GM23338 (cell line): Measurements from ENCODE around the gene CIRBP. TPM values are rescaled to one million over a fixed set of nuclear protein-coding genes. Genes with fewer than 3 reads are reported as not detected.
"Not testable (repeated sequence)": the region's sequence is repeated elsewhere in the genome, so short reads cannot be mapped to it uniquely, and the experiment has no call there.

ENCODE experiments used
- ATAC-seq: fragments of 200-7000 bp; cut with Tn5 transposase; 3 replicates; pipeline ENCODE4 v1.9.1; 2020
- DNase-seq: peaks from one replicate; pipeline ENCODE4 v3.0.0-alpha.2; 2015; ENCODE audit warnings: low spot score
- H2AFZ ChIP-seq: fragments of 200-600 bp; sonication (generic); 2 replicates; pipeline ENCODE4 v1.8.0; 2016; ENCODE audit warnings: antibody characterized with exemption, mild to moderate bottlenecking, moderate library complexity
- H3F3A ChIP-seq: fragments of 200-600 bp; sonication (generic); replicated peaks from 2 replicates; pipeline ENCODE4 v1.8.0; 2017; ENCODE audit warnings: antibody characterized with exemption, mixed run types, low read depth
- H3K27ac ChIP-seq: fragments of 200-600 bp; sonication (generic); 2 replicates; pipeline ENCODE4 v1.6.1; 2016; ENCODE audit warnings: low read depth
- H3K27me3 ChIP-seq: fragments of 200-600 bp; sonication (generic); 2 replicates; pipeline ENCODE4 v1.8.0; 2016; ENCODE audit warnings: mild to moderate bottlenecking, mixed run types, moderate library complexity; ENCODE audit not compliant: insufficient read depth
- H3K36me3 ChIP-seq: fragments of 200-600 bp; sonication (generic); 2 replicates; pipeline ENCODE4 v1.8.0; 2016; ENCODE audit warnings: mild to moderate bottlenecking; ENCODE audit not compliant: insufficient read depth
- H3K4me1 ChIP-seq: fragments of 200-600 bp; sonication (generic); 2 replicates; pipeline ENCODE4 v1.8.0; 2016; ENCODE audit warnings: mild to moderate bottlenecking, moderate library complexity; ENCODE audit not compliant: insufficient read depth
- H3K4me2 ChIP-seq: fragments of 200-600 bp; sonication (generic); 2 replicates; pipeline ENCODE4 v1.7.1; 2017; ENCODE audit warnings: mixed run types
- H3K4me3 ChIP-seq: fragments of 200-600 bp; sonication (generic); 2 replicates; pipeline ENCODE4 v1.6.1; 2016; ENCODE audit warnings: mixed run types
- H3K79me2 ChIP-seq: fragments of 200-600 bp; sonication (generic); replicated peaks from 2 replicates; pipeline ENCODE4 v1.8.0; 2017; ENCODE audit warnings: mild to moderate bottlenecking; ENCODE audit not compliant: insufficient read depth
- H3K9me2 ChIP-seq: fragments of 200-600 bp; sonication (generic); 2 replicates; pipeline ENCODE4 v1.8.0; 2017; ENCODE audit not compliant: insufficient read depth
- H4K20me1 ChIP-seq: fragments of 200-600 bp; sonication (generic); replicated peaks from 2 replicates; pipeline ENCODE4 v1.8.0; 2017; ENCODE audit warnings: mild to moderate bottlenecking; ENCODE audit not compliant: insufficient read depth
- H3K27ac Mint-ChIP-seq: 2 replicates; pipeline ENCODE4 v1.8.0; 2020; ENCODE audit warnings: inconsistent platforms, mild to moderate bottlenecking, moderate library complexity, mixed read lengths
- H3K27me3 Mint-ChIP-seq: 3 replicates; pipeline ENCODE4 v1.8.0; 2022; ENCODE audit warnings: low read depth, mild to moderate bottlenecking, moderate library complexity, mixed read lengths, inconsistent platforms; ENCODE audit not compliant: insufficient read depth, poor library complexity
- H3K36me3 Mint-ChIP-seq: 3 replicates; pipeline ENCODE4 v1.8.0; 2021; ENCODE audit warnings: low read depth, mild to moderate bottlenecking, inconsistent platforms, moderate library complexity, mixed read lengths
- H3K4me1 Mint-ChIP-seq: 3 replicates; pipeline ENCODE4 v1.8.0; 2020; ENCODE audit warnings: mild to moderate bottlenecking, inconsistent platforms, mixed read lengths
- H3K4me3 Mint-ChIP-seq: 3 replicates; pipeline ENCODE4 v1.8.0; 2021; ENCODE audit warnings: moderate library complexity, mild to moderate bottlenecking, inconsistent platforms, mixed read lengths
- H3K9me3 Mint-ChIP-seq: 3 replicates; pipeline ENCODE4 v1.8.0; 2020; ENCODE audit warnings: moderate library complexity, mild to moderate bottlenecking, inconsistent platforms, mixed read lengths
- CREB1 ChIP-seq: fragments of 250-450 bp; sonication (Bioruptor Pico); IDR thresholded peaks from 2 replicates; pipeline ENCODE4 v1.5.0; 2020; ENCODE audit warnings: low read depth, mild to moderate bottlenecking, moderate library complexity
- CTCF ChIP-seq, 2 experiments: fragments of 200-600 bp in 1 of 2; sonication (generic) in 1 of 2; conservative IDR thresholded peaks; 2 replicates each; pipeline versions ENCODE4 v1.5.1 to v1.6.1; 2016 to 2017; ENCODE audit warnings: antibody characterized with exemption in 2 of 2, low read depth in 2 of 2, mild to moderate bottlenecking in 2 of 2, moderate library complexity in 1 of 2
- ETS1 ChIP-seq: IDR thresholded peaks from 2 replicates; pipeline ENCODE4 v1.6.1; 2016; ENCODE audit warnings: antibody characterized with exemption
- EZH2 ChIP-seq: fragments of 200-600 bp; sonication (generic); IDR thresholded peaks from one replicate; pipeline ENCODE4 v1.8.0; 2017; ENCODE audit warnings: antibody characterized with exemption, mild to moderate bottlenecking, low read depth; ENCODE audit not compliant: unreplicated experiment
- NANOG ChIP-seq: IDR thresholded peaks from 2 replicates; pipeline ENCODE4 v1.6.1; 2016; ENCODE audit warnings: antibody characterized with exemption, borderline replicate concordance
- POLR2AphosphoS5 ChIP-seq: IDR thresholded peaks from 2 replicates; pipeline ENCODE4 v1.6.1; 2016; ENCODE audit warnings: antibody characterized with exemption, low read depth
- ZNF331 ChIP-seq: fragments of 250-450 bp; sonication (Bioruptor Pico); IDR thresholded peaks from 2 replicates; pipeline ENCODE4 v1.5.0; 2020; ENCODE audit warnings: low read depth, mild to moderate bottlenecking, moderate library complexity
- polyA plus RNA-seq: library from polyadenylated mRNA; unstranded; fragments of >200 nt; fragmentation: Nextera tagmentation; extraction: Ambion mirVana; gene quantifications from 2 replicates; pipeline ENCODE4 v1.2.1, GENCODE V29; 2016
- total RNA-seq: library from RNA; depleted of rRNA; stranded (reverse); fragments of >200 nt; shearing (Covaris generic); gene quantifications from 2 replicates; pipeline ENCODE4 v1.2.3, GENCODE V29; 2014

The CIRBP gene
- total and polyA plus RNA-seq, 2 experiments from 2014 or later, result 153 to 202 TPM

- ATAC-seq (peak; percentile 12), DNase-seq (peak; percentile 52)
- no peaks in the 10 kb centered on the region for H3K36me3 ChIP-seq
- H3K4me2 ChIP-seq, result no peak overlapping the region
- Mint-ChIP-seq H3K36me3 (no peaks in the 10 kb centered on the region), H3K9me3 (no peaks in the 10 kb centered on the region), H3K27ac (no peak overlapping the region), H3K27me3 (peaks cover 26% of the 10 kb centered on the region), H3K4me1 (no peaks in the 10 kb centered on the region; the same call in 2 of the 3 replicates), H3K4me3 (no peak overlapping the region)
- H3F3A ChIP-seq, result 0 out of 2 replicates have a peak, but pooled peaks cover 2% of the 10 kb centered on the region
- H3K79me2 ChIP-seq, result no peaks in the 10 kb centered on the region
- peaks cover 9% of the 10 kb centered on the region; the same call in 1 of the 2 replicates for H3K27me3 ChIP-seq
- H2AFZ ChIP-seq, result peak overlapping the region; percentile 52; the same call in 1 of the 2 replicates
- H3K27ac ChIP-seq, result no peak overlapping the region
- H4K20me1 ChIP-seq, result no peaks in the 10 kb centered on the region; the same call in 1 of the 2 replicates
- no peaks in the 10 kb centered on the region for H3K9me2 ChIP-seq
- TF ChIP-seq ZNF331 (CRISPR knock-in tag) (no peak), CTCF (conservative IDR thresholded peaks at IDR 0.05; ENCODE audit: low read depth in 2 of 2) (peak in 1 of 2 experiments; percentile 18; a peak in 1 of 4 replicates), ETS1 (no peak), EZH2 (no peak), POLR2AphosphoS5 (no peak), CREB1 (no peak)
- no peak overlapping the region for H3K4me3 ChIP-seq
- H3K4me1 ChIP-seq, result no peaks in the 10 kb centered on the region
These were observed 49.7 kb downstream of the CIRBP start for GRCh38 chr19:1318678-1319471.

- peaks cover 25% of the 10 kb centered on the region for H3K27me3 Mint-ChIP-seq
- H3K36me3 Mint-ChIP-seq, ATAC-seq, H3K4me3 Mint-ChIP-seq, H4K20me1 ChIP-seq, DNase-seq, H2AFZ ChIP-seq, H3K36me3 ChIP-seq, H3F3A ChIP-seq, H3K4me1 ChIP-seq, H3K79me2 ChIP-seq, H3K27ac ChIP-seq, H3K27ac Mint-ChIP-seq, H3K4me3 ChIP-seq, H3K4me1 Mint-ChIP-seq, H3K9me3 Mint-ChIP-seq, H3K9me2 ChIP-seq, H3K4me2 ChIP-seq: not testable (repeated sequence)
- H3K27me3 ChIP-seq, result peaks cover 19% of the 10 kb centered on the region; the same call in 1 of the 2 replicates
These were observed 51.1 kb downstream of the CIRBP start for GRCh38 chr19:1320282-1320650.

GRCh38 chr19:1321539-1321938 is 52.4 kb downstream of the CIRBP start:
- Histone ChIP-seq H3F3A (no peaks in the 10 kb centered on the region), H3K79me2 (no peaks in the 10 kb centered on the region), H3K27me3 (peaks cover 13% of the 10 kb centered on the region; the same call in 1 of the 2 replicates), H3K27ac (no peak overlapping the region), H3K4me2 (no peak overlapping the region), H3K4me1 (no peaks in the 10 kb centered on the region), H3K36me3 (no peaks in the 10 kb centered on the region), H3K4me3 (no peak overlapping the region), H3K9me2 (no peaks in the 10 kb centered on the region), H2AFZ (no peak overlapping the region), H4K20me1 (no peaks in the 10 kb centered on the region)
- no peaks in the 10 kb centered on the region for H3K36me3 Mint-ChIP-seq
- peaks cover 2% of the 10 kb centered on the region; the same call in 1 of the 3 replicates for H3K4me1 Mint-ChIP-seq
- peaks cover 24% of the 10 kb centered on the region for H3K27me3 Mint-ChIP-seq
- no peak overlapping the region for H3K27ac Mint-ChIP-seq
- no peak overlapping the region; the same call in 2 of the 3 replicates for H3K4me3 Mint-ChIP-seq
- DNase-seq (no peak), ATAC-seq (no peak)
- no peaks in the 10 kb centered on the region for H3K9me3 Mint-ChIP-seq
- TF ChIP-seq NANOG, result no peak
- TF ChIP-seq POLR2AphosphoS5, result no peak
